Trophoblast cell (in vitro differentiated cells and primary cell): Measurements from ENCODE around the gene CACNA1H.

Experiments used
- DNase-seq, 2 donors: peaks; one replicate each; pipeline ENCODE4 v3.0.0-alpha.2; 2016
- H2AFZ ChIP-seq: 2 replicates; pipeline ENCODE4 v1.6.1; 2013; ENCODE audit warnings: low read length, moderate library complexity, mild to moderate bottlenecking; ENCODE audit not compliant: insufficient read depth, poor library complexity
- H2AK5ac ChIP-seq: 2 replicates; pipeline ENCODE4 v1.6.1; 2013; ENCODE audit warnings: mild to moderate bottlenecking, low read length
- H2BK120ac ChIP-seq: 2 replicates; pipeline ENCODE4 v1.6.1; 2013; ENCODE audit warnings: low read length, mild to moderate bottlenecking, moderate library complexity; ENCODE audit not compliant: insufficient read depth, poor library complexity
- H2BK12ac ChIP-seq: 2 replicates; pipeline ENCODE4 v1.6.1; 2013; ENCODE audit warnings: mild to moderate bottlenecking, low read length, moderate library complexity
- H2BK5ac ChIP-seq: 2 replicates; pipeline ENCODE4 v1.6.1; 2013; ENCODE audit warnings: low read length, low read depth, moderate library complexity, mild to moderate bottlenecking; ENCODE audit not compliant: poor library complexity
- H3K14ac ChIP-seq: 2 replicates; pipeline ENCODE4 v1.6.1; 2013; ENCODE audit warnings: mild to moderate bottlenecking, low read length
- H3K18ac ChIP-seq: 2 replicates; pipeline ENCODE4 v1.6.1; 2013; ENCODE audit warnings: mild to moderate bottlenecking, low read length
- H3K23ac ChIP-seq: 2 replicates; pipeline ENCODE4 v1.6.1; 2013; ENCODE audit warnings: low read length
- H3K27ac ChIP-seq: 2 replicates; pipeline ENCODE4 v1.5.1; 2013; ENCODE audit warnings: low read depth, mild to moderate bottlenecking, inconsistent platforms, low read length, moderate library complexity
- H3K27me3 ChIP-seq: 2 replicates; pipeline ENCODE4 v1.6.1; 2013; ENCODE audit warnings: inconsistent platforms, mild to moderate bottlenecking, low read length, moderate library complexity; ENCODE audit not compliant: insufficient read depth
- H3K36me3 ChIP-seq, 2 experiments: 1 replicate in 1 of 2; 2 replicates in 1 of 2; pipeline ENCODE4 v1.6.1; 2013; ENCODE audit warnings: low read length in 2 of 2, mild to moderate bottlenecking in 2 of 2, moderate library complexity in 1 of 2; ENCODE audit not compliant: insufficient read depth in 2 of 2, control insufficient read depth in 1 of 2
- H3K4ac ChIP-seq: 2 replicates; pipeline ENCODE4 v1.6.1; 2013; ENCODE audit warnings: low read depth, mild to moderate bottlenecking, low read length, moderate library complexity
- H3K4me1 ChIP-seq, 2 experiments: 1 replicate in 1 of 2; 2 replicates in 1 of 2; pipeline ENCODE4 v1.6.1; 2013; ENCODE audit warnings: low read length in 2 of 2, mild to moderate bottlenecking in 2 of 2, moderate library complexity in 1 of 2; ENCODE audit not compliant: insufficient read depth in 2 of 2, control insufficient read depth in 1 of 2
- H3K4me2 ChIP-seq: 2 replicates; pipeline ENCODE4 v1.6.1; 2013; ENCODE audit warnings: inconsistent platforms, mild to moderate bottlenecking, low read length, moderate library complexity
- H3K4me3 ChIP-seq: 2 replicates; pipeline ENCODE4 v1.5.1; 2013; ENCODE audit warnings: mild to moderate bottlenecking, low read depth, low read length, inconsistent platforms
- H3K79me1 ChIP-seq: one replicate; pipeline ENCODE4 v1.6.1; 2013; ENCODE audit warnings: low read length
- H3K79me2 ChIP-seq: 2 replicates; pipeline ENCODE4 v1.6.1; 2013; ENCODE audit warnings: low read length, mild to moderate bottlenecking; ENCODE audit not compliant: control insufficient read depth, insufficient read depth, poor library complexity
- H3K9ac ChIP-seq: 2 replicates; pipeline ENCODE4 v1.6.1; 2013; ENCODE audit warnings: mild to moderate bottlenecking, low read length
- H3K9me3 ChIP-seq: 2 replicates; pipeline ENCODE4 v1.6.1; 2013; ENCODE audit warnings: low read depth, mild to moderate bottlenecking, control low read depth, inconsistent platforms, low read length; ENCODE audit not compliant: insufficient read depth
- H4K12ac ChIP-seq: 2 replicates; pipeline ENCODE4 v1.6.1; 2013; ENCODE audit warnings: low read depth, mild to moderate bottlenecking, low read length, moderate library complexity
- H4K8ac ChIP-seq: 2 replicates; pipeline ENCODE4 v1.6.1; 2013; ENCODE audit warnings: low read depth, mild to moderate bottlenecking, low read length, moderate library complexity
- H4K91ac ChIP-seq: one replicate; pipeline ENCODE4 v1.6.1; 2013; ENCODE audit warnings: low read depth, mild to moderate bottlenecking, low read length, moderate library complexity
- WGBS: extraction: QIAGEN DNeasy Blood & Tissue Kit; methylation state at CpG from one replicate; pipeline ENCODE4 v1.1.7; 2013; ENCODE audit warnings: missing lambda C conversion rate; ENCODE audit not compliant: insufficient read length, insufficient coverage; ENCODE audit errors: extremely low coverage; 5-methylcytosine and 5-hydroxymethylcytosine counted together

The CACNA1H gene

DNA sequence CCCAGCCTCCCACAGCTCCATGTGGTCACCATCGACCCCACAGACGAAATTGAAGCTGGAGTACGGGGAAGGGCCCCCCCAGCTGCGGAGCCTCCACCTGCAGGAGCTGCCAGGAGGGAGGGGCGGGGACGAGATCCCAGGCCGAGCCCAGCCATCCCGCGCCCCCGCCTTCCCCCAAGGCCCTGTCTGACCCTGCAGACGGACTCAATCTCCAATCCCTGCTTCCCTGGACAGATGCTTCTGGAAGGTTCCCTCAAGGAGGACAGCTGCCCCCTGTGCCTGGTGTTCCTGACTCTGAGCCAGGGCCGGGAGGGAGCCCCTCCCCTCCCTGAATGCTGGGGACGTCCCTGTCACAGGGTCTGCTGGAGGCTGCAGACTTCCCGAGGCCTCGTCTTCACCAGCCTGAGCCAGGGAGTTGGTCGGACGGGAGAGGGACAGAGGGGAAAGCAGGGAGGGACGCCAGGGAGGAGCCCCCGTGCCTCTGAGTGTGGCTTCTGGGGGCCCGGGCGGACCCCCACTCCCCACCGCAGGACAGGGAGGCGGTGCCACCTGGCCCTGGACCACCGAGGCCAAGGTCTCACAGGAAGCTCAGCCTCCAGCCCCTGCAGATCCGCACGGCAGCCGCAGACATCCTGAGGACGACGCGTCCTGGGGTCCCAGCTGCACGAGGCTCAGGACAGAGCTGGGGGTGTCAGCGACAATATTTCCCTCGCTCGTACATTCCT is 35.6 kb upstream of the CACNA1H start:
- Histone ChIP-seq H3K14ac (no peak overlapping the region), H2BK120ac (no peak overlapping the region), H2AK5ac (no peak overlapping the region), H3K79me2 (no peaks in the 10 kb centered on the region), H3K9ac (no peak overlapping the region), H3K4me1 (no peaks in the 10 kb centered on the region), H3K27me3 (no peaks in the 10 kb centered on the region), H2BK5ac (no peak overlapping the region), H3K4me3 (no peak overlapping the region), H3K23ac (no peak overlapping the region), H2AFZ (no peak overlapping the region), H3K4me2 (no peak overlapping the region), H3K4ac (no peak overlapping the region), H3K18ac (no peak overlapping the region), H3K79me1 (no peaks in the 10 kb centered on the region), H3K36me3 (no peaks in the 10 kb centered on the region), H2BK12ac (no peak overlapping the region), H3K9me3 (peaks cover 2% of the 10 kb centered on the region), H4K91ac (no peak overlapping the region), H3K27ac (no peak overlapping the region), H4K8ac (no peak overlapping the region), H4K12ac (no peak overlapping the region)
- WGBS, result no CpG with 5 or more reads among the region's 34 CpGs
- DNase-seq, result no peak

GRCh38 chr16:1117926-1118325 is 35.0 kb upstream of the CACNA1H start:
- H3K36me3 ChIP-seq, result no peaks in the 10 kb centered on the region
- no peak overlapping the region for H3K4me3 ChIP-seq
- no peak overlapping the region for H3K4me2 ChIP-seq
- no peaks in the 10 kb centered on the region for H3K79me2 ChIP-seq
- no peak overlapping the region for H3K23ac ChIP-seq
- H4K91ac ChIP-seq, result no peak overlapping the region
- H3K4ac ChIP-seq, result no peak overlapping the region
- no peak overlapping the region for H4K8ac ChIP-seq
- no peak overlapping the region for H3K14ac ChIP-seq
- WGBS, result no CpG with 5 or more reads among the region's 19 CpGs
- peaks cover under 1% of the 10 kb centered on the region for H3K9me3 ChIP-seq
- no peak overlapping the region for H2BK12ac ChIP-seq
- H2BK5ac ChIP-seq, result no peak overlapping the region
- no peak overlapping the region for H3K9ac ChIP-seq
- H2BK120ac ChIP-seq, result no peak overlapping the region
- H3K4me1 ChIP-seq, result no peaks in the 10 kb centered on the region
- H2AK5ac ChIP-seq, result no peak overlapping the region
- no peaks in the 10 kb centered on the region for H3K27me3 ChIP-seq
- no peak overlapping the region for H4K12ac ChIP-seq
- no peak for DNase-seq
- no peak overlapping the region for H3K18ac ChIP-seq
- no peaks in the 10 kb centered on the region for H3K79me1 ChIP-seq
- no peak overlapping the region for H3K27ac ChIP-seq
- H2AFZ ChIP-seq, result no peak overlapping the region

- Histone ChIP-seq H3K36me3 (no peaks in the 10 kb centered on the region), H3K4me2 (no peak overlapping the region), H4K91ac (no peak overlapping the region), H3K79me1 (no peaks in the 10 kb centered on the region), H3K18ac (no peak overlapping the region), H3K27ac (no peak overlapping the region), H3K9ac (no peak overlapping the region), H3K79me2 (no peaks in the 10 kb centered on the region), H2AFZ (no peak overlapping the region), H3K4ac (no peak overlapping the region), H2BK12ac (no peak overlapping the region), H3K9me3 (no peaks in the 10 kb centered on the region), H2BK120ac (no peak overlapping the region), H3K4me1 (no peaks in the 10 kb centered on the region), H3K4me3 (no peak overlapping the region), H3K23ac (no peak overlapping the region), H3K14ac (no peak overlapping the region), H4K12ac (no peak overlapping the region), H2BK5ac (no peak overlapping the region), H4K8ac (no peak overlapping the region), H2AK5ac (no peak overlapping the region), H3K27me3 (no peaks in the 10 kb centered on the region)
- WGBS, result no CpG with 5 or more reads among the region's 19 CpGs
- DNase-seq, result no peak
Measured at GRCh38 chr16:1119129-1119528, 33.8 kb upstream of the CACNA1H start.

- DNase-seq, result no peak
- H3K4me2 ChIP-seq, result no peak overlapping the region
- no peak overlapping the region for H4K12ac ChIP-seq
- no peaks in the 10 kb centered on the region for H3K27me3 ChIP-seq
- no peak overlapping the region for H2BK12ac ChIP-seq
- H3K14ac ChIP-seq, result no peak overlapping the region
- no peak overlapping the region for H2BK5ac ChIP-seq
- H2BK120ac ChIP-seq, result no peak overlapping the region
- H3K4me1 ChIP-seq, result no peaks in the 10 kb centered on the region
- no peaks in the 10 kb centered on the region for H3K9me3 ChIP-seq
- H3K18ac ChIP-seq, result no peak overlapping the region
- H2AK5ac ChIP-seq, result no peak overlapping the region
- no CpG with 5 or more reads among the region's 35 CpGs for WGBS
- H3K27ac ChIP-seq, result no peak overlapping the region
- no peak overlapping the region for H2AFZ ChIP-seq
- H3K79me2 ChIP-seq, result no peaks in the 10 kb centered on the region
- H4K8ac ChIP-seq, result no peak overlapping the region
- H3K36me3 ChIP-seq, result no peaks in the 10 kb centered on the region
- H3K4me3 ChIP-seq, result no peak overlapping the region
- no peak overlapping the region for H4K91ac ChIP-seq
- H3K79me1 ChIP-seq, result no peaks in the 10 kb centered on the region
- no peak overlapping the region for H3K4ac ChIP-seq
- no peak overlapping the region for H3K9ac ChIP-seq
- no peak overlapping the region for H3K23ac ChIP-seq
Measured at GRCh38 chr16:1119766-1120576, 32.9 kb upstream of the CACNA1H start.
